ENCODE results near the gene FBXL19.

DNA sequence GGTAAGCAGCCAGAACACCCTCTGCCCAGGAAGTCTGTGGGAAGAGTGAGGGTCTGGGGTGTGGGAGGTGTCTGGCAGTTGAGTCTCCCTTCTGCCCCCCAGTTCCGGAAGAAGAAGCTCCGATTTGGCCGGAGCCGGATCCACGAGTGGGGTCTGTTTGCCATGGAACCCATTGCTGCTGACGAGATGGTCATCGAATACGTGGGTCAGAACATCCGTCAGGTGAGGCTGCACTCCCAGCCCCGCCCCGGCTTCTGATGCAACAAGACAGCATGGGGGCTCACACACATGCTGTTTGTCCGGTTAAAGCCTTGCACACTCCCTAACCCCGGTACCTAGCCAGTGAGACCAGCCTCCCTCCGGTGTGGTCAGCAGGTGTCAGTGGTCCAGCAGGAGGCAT, 57.6 kb downstream of the FBXL19 start:
- TF ChIP-seq POLR2AphosphoS5 (IDR thresholded peaks at IDR 0.05; ENCODE audit: low read depth, low read length) (no peak), RAD21 (IDR thresholded peaks at IDR 0.05; ENCODE audit: low read length) (no peak), RXRA (IDR thresholded peaks at IDR 0.05; ENCODE audit: borderline replicate concordance, low read depth) (no peak), SIN3A (IDR thresholded peaks at IDR 0.05; ENCODE audit: borderline replicate concordance, low read depth, low read length) (no peak), TAF1 (IDR thresholded peaks at IDR 0.05; ENCODE audit: borderline replicate concordance, low read depth, low read length) (no peak), TEAD4 (IDR thresholded peaks at IDR 0.05; ENCODE audit: borderline replicate concordance, insufficient read depth) (no peak), GABPA (IDR thresholded peaks at IDR 0.05; ENCODE audit: low read depth) (no peak)
- TF ChIP-seq, protein P1, sequence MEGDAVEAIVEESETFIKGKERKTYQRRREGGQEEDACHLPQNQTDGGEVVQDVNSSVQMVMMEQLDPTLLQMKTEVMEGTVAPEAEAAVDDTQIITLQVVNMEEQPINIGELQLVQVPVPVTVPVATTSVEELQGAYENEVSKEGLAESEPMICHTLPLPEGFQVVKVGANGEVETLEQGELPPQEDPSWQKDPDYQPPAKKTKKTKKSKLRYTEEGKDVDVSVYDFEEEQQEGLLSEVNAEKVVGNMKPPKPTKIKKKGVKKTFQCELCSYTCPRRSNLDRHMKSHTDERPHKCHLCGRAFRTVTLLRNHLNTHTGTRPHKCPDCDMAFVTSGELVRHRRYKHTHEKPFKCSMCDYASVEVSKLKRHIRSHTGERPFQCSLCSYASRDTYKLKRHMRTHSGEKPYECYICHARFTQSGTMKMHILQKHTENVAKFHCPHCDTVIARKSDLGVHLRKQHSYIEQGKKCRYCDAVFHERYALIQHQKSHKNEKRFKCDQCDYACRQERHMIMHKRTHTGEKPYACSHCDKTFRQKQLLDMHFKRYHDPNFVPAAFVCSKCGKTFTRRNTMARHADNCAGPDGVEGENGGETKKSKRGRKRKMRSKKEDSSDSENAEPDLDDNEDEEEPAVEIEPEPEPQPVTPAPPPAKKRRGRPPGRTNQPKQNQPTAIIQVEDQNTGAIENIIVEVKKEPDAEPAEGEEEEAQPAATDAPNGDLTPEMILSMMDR (IDR thresholded peaks at IDR 0.05): no peak
- TF ChIP-seq, protein P2, sequence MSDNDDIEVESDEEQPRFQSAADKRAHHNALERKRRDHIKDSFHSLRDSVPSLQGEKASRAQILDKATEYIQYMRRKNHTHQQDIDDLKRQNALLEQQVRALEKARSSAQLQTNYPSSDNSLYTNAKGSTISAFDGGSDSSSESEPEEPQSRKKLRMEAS (IDR thresholded peaks at IDR 0.05; ENCODE audit: low read depth): no peak
